Measurements from ENCODE around the gene ITGA1.
A peak's percentile ranks its signal among the peaks of the same experiment; 100 is the strongest.
"Not testable (repeated sequence)": the region's sequence is repeated elsewhere in the genome, so short reads cannot be mapped to it uniquely, and the experiment has no call there.

The ITGA1 gene

DNA sequence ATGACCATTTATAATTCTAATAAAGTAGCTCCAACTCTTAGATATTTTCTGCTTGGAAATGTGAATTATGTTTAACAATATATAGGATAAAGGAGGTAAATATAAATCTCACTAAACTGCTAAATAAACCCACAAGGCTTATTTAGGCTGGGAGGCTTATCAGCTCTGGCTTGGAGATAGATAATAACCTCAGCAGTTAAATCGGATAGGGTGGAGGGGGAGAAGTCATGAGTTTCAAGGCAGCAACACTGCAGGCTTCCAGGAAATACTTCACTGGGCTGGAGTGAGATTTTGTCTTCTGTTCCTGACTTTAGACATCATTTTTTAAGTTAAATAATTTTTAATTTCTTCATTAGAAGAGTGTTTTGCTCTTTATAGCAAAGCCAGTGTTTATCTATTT, 121.5 kb downstream of the ITGA1 start:
- no peak for DNase-seq

DNA sequence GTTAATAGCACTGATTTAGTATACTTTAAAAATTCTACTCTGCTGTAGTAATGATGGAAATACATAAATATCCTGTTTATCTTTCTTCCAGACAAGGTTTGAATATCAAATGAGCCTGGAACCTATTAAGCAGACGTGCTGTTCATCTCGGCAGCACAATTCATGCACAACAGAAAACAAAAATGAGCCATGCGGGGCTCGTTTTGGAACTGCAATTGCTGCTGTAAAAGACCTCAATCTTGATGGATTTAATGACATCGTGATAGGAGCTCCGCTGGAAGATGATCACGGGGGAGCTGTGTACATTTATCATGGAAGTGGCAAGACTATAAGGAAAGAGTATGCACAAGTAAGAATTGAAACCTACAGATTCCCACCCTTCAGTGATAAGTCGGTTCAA, 122.4 kb downstream of the ITGA1 start:
- DNase-seq = no peak

DNA sequence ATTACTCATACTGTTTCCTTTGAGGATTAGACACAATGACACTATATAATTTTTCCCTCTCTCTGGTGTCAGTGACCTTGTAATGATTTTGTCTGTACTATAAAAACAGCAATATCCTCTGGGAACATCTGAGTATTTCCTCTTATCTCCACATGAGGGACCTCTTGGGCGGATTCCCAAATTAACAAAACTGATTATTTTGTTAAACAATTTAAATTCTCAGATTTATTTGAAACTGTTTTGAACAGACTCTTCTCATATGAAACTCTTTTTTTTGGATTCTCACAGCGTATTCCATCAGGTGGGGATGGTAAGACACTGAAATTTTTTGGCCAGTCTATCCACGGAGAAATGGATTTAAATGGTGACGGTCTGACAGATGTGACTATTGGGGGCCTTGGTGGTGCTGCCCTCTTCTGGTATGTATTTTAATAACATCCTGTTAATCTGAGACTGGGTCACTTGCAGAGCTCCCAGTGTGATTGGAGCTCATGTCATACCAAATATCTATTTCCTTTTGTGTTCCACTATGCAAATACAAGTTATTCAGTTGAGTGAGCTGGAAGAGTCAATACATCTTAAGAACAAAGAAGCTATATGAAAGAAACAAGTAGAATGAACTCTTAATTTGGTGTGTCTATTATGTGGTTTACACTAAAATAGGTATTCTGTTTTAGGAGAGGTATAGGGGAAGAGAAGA, 127.6 kb downstream of the ITGA1 start:
- peak; percentile 71 for DNase-seq

- no peak for DNase-seq
These were observed 133.2 kb downstream of the ITGA1 start for GRCh38 chr5:52920929-52921328.

- no peak for DNase-seq
These were observed 134.7 kb downstream of the ITGA1 start for GRCh38 chr5:52922384-52922783.

GRCh38 chr5:52924456-52924855, 136.7 kb downstream of the ITGA1 start:
- DNase-seq = no peak

GRCh38 chr5:52925001-52925400, 137.3 kb downstream of the ITGA1 start:
- no peak for DNase-seq

- no peak for DNase-seq
These were observed 141.0 kb downstream of the ITGA1 start for GRCh38 chr5:52928689-52929088.

DNA sequence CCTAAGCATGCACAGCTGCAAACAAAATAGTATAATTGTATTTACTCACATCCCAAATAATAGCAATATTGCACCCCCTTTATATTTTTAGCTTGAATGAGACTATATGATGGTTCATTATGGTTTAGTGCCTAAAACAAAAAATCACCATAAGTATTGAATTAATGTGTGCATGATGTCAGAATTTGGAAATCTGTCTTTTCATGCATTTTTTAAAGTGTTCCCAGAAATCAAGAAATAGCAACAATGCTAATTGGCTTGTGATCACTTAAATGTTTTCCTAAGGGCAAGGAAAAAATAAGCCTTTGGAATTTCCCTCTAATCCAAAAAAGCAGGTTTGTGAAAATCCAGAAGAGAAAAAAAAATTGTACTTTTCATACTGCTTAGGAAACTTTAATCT, 150.5 kb downstream of the ITGA1 start:
- DNase-seq = no peak

DNA sequence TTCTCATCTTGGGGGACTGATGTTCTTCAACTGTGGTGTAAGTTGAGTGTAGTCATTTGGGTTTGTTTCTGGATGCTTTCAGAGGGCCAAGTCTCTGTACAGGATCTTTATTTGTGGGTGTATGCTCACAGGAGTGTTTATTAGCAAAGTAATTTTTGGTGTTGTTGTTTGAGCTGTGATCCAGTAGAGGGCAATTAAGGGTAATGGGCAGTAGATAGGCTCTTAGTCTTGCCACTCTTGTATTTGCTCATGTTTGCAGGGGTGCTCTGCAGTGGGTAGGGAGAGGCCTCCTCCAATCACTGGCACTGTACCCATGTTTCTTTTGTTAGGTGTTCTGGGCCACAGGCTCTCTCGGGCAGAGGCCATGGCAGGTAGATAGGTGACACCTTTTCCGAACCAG, 155.6 kb downstream of the ITGA1 start:
- no peak for DNase-seq

DNA sequence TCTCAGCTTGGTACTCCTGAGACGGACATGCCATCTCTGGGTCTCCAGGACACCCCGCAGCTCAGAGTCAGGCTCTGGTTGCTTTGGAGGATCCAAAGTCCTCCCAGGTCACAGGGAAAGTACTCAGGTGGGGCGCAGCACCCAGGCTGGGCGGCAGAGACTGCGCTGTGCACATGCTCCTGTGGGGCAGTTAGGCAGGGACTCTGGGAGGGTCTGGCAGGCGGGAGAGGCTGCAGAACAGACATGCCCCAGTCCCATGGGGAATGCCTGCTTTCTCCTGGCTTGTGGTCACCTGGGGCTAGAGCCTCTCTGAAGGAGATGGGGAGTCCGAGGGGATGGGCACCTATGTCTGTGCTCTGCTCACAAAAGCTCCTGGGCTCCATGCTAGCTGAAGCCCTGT, 156.1 kb downstream of the ITGA1 start:
- no peak for DNase-seq

DNA sequence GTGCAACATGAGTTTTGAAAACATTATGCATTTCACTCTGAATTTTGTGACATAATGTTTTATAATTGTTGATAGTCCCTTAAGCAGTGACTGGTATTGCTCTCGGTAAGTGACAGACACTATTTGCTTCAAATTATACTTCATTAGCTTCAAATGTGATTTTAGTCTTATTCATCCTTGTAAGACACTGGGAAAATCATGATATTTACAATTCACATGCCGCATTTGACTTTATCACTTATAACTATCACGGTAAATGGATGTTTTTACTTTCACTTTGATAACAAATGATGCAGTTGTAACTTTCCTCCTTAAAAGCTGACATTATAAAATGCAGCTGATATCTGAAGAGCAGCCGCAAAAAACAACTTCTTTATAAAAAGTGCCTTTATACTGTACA, 157.3 kb downstream of the ITGA1 start:
- no peak for DNase-seq

DNA sequence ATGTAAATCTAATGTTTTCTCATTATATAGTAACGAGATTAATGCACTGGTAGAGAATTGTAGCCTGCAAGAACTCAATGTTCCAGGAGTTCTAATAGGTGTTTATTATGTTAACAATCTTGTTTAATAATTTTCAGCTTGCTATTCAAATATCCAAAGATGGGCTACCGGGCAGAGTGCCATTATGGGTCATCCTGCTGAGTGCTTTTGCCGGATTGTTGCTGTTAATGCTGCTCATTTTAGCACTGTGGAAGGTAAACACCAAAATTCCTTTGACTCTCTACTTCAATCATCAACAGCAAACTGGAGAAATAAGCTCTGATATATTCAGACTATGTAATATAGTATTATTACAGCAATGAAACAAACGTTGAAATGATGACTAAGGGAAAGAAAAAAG, 159.5 kb downstream of the ITGA1 start:
- DNase-seq = peak; percentile 39

DNA sequence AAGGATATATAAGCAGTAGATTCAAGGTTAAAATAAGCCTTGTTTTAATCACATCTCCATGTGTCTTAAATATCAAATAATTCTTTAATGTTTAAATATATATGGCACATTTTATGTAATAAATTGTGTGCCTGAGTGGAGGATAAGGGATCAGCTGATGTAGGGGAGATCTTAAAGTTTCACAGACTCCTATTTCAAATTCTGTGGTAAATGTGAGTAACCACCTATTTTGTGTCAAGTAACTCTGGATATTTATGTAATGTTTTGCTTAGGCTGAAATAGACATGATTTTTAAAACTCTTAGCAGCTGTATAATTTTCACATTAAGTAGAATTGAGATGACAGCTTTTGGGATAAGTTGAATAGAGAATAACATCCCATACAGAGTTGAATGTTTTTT, 160.1 kb downstream of the ITGA1 start:
- DNase-seq = no peak

- peak; percentile 54 for DNase-seq
These were observed 160.8 kb downstream of the ITGA1 start for GRCh38 chr5:52948418-52949076.

- no peak for DNase-seq
These were observed 163.0 kb downstream of the ITGA1 start for GRCh38 chr5:52950686-52951085.

DNA sequence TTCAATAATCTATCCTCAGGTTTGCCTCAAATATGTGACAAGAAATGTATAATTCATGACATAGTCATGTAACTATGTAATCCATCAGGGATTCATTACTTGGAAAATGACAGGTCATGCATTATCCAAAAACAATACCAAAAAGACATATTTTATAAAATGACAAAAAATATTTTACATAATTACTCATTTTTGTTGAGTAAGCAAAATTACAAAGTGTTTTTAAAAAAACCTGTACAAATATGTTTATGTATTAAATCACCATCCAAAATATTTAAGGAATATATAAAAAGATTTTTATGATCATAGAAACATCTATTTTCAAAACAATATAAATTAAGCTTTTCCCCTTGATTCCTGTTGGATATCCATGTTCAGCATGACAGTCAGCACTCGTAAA, 164.8 kb downstream of the ITGA1 start:
- DNase-seq = no peak

DNA sequence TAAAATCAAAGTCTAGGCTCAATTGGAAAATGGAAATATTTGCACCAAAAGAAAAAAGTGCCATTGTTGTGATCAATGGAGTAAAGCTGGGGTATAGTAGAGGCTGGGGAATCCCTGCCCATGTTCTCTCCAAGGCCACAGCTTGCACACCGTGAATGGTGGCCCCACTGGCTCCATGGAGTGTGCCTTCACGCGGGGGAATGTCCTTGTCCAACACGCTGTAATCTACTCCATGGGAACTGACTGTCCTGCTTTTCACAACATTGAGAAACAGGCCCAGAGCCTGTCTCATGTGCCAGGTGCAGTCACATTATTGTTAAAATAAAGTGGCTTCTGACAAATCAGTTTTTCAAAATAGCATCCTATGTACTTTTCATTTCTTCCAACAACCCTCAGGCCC, 168.3 kb downstream of the ITGA1 start:
- no peak for DNase-seq

GRCh38 chr5:52956915-52957747, 169.4 kb downstream of the ITGA1 start:
- no peak for DNase-seq

DNA sequence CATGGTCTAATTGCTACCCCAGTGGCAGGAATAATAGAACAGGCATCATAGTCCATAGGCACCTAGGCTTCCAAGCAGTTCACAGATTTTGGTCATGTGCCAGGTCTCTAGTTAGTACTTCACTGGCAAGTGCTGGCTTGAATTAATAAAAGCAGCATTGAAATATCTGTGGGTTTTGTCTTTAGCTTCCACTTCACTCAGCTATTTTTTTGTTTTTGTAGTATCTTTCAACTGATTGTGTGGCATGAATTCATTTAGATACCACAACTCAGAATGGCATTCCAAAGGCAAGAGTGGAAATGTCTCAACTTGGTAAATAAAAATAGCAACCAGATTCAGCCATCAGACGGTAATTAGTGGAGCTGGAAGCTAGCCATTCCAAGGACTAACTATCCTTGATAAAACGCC, 173.6 kb downstream of the ITGA1 start:
- DNase-seq = peak; percentile 88

- no peak for DNase-seq
These were observed 175.9 kb downstream of the ITGA1 start for GRCh38 chr5:52963636-52964035.

GRCh38 chr5:52964138-52964537, 176.4 kb downstream of the ITGA1 start:
- DNase-seq = no peak

DNA sequence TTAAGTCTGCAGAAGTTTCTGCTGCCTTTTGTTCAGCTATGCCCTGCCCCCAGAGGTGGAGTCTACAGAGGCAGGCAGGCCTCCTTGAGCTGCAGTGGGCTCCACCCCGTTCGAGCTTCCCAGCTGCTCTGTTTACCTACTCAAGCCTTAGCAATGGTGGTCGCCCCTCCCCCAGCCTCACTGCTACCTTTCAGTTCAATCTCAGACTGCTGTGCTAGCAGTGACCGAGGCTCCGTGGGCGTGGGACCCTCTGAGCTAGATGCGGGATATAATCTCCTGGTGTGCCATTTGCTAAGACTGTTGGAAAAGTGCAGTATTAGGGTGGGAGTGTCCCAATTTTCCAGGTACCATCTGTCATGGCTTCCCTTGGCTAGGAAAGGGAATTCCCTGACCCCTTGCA, 188.4 kb downstream of the ITGA1 start:
- DNase-seq = not testable (repeated sequence)
